ENCODE results near the gene LRRK1. TPM values are rescaled to one million over a fixed set of nuclear protein-coding genes. Genes with fewer than 3 reads are reported as not detected.

LRRK1 gene
- total RNA-seq, 4 donors from 2014 or later = 12.1 to 23.8 (median 15.2) TPM

DNA sequence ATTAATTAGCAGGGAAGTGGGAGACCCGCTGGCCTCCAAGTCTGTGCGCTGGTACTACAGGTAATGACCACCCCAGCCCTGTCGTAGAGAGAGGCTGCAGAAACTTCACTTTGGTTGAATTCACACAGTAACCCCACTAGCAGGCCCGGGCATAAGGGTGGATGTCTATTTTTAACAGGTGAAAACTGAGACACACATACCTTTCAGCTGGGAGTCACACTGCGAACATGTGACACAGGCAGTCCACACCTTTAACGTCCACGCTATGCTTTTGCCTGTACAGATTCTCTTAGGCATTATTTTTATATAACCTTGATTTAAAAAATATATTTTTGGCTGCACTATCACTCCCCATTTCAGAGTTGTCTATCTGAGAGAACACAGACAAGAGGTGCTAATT, 3.9 kb downstream of the LRRK1 start:
- no peak for ATAC-seq
- Histone ChIP-seq H3K27me3 (peaks cover 43% of the 10 kb centered on the region), H3K4me3 (no peak overlapping the region), H3K4me1 (peaks cover 0 to 26% (median 0%) of the 10 kb centered on the region in 3 donors), H3K27ac (peak overlapping the region in 2 of 4 donors; percentile 27 to 39), H3K36me3 (peaks cover 0 to 32% of the 10 kb centered on the region in 2 donors), H3K9me3 (no peaks in the 10 kb centered on the region)
- no peak for TF ChIP-seq POLR2A (IDR thresholded peaks at IDR 0.05)
- no peak for TF ChIP-seq EP300 (IDR thresholded peaks at IDR 0.05)
- no peak for TF ChIP-seq POLR2AphosphoS5 (IDR thresholded peaks at IDR 0.05)
- TF ChIP-seq, protein P1, sequence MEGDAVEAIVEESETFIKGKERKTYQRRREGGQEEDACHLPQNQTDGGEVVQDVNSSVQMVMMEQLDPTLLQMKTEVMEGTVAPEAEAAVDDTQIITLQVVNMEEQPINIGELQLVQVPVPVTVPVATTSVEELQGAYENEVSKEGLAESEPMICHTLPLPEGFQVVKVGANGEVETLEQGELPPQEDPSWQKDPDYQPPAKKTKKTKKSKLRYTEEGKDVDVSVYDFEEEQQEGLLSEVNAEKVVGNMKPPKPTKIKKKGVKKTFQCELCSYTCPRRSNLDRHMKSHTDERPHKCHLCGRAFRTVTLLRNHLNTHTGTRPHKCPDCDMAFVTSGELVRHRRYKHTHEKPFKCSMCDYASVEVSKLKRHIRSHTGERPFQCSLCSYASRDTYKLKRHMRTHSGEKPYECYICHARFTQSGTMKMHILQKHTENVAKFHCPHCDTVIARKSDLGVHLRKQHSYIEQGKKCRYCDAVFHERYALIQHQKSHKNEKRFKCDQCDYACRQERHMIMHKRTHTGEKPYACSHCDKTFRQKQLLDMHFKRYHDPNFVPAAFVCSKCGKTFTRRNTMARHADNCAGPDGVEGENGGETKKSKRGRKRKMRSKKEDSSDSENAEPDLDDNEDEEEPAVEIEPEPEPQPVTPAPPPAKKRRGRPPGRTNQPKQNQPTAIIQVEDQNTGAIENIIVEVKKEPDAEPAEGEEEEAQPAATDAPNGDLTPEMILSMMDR (IDR thresholded peaks at IDR 0.05) = no peak
- 86 to 90% methylated on average over 5 to 7 of the region's 7 CpGs for WGBS, 2 donors (ENCODE audit: low coverage in 1 of 2)

DNA sequence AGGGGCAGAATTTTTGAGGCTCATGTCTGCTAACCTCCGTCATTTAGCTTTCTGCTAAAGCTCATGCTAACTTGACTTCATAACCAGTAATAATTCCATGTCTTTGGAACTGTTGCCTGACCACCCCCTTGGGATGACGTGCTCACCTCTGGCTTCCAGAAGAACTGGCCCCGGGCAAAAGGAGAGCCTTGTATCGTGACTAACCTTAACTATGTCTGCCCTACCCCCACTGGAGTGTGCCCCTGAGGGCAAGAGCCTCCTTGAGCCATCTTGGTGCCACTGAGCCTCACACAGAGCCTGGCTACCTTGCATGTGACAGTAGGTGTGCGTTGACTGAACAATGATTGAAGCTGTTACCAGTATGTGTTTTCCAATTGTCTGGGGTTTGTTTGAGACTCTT, 4.7 kb downstream of the LRRK1 start:
- Histone ChIP-seq H3K27me3 (peaks cover 35% of the 10 kb centered on the region), H3K36me3 (peaks cover 0 to 39% of the 10 kb centered on the region in 2 donors), H3K4me3 (no peak overlapping the region), H3K27ac (no peak overlapping the region), H3K4me1 (peaks cover 0 to 18% (median 0%) of the 10 kb centered on the region in 3 donors), H3K9me3 (no peaks in the 10 kb centered on the region)
- 60 to 100% methylated on average over 1 to 4 of the region's 5 CpGs for WGBS, 2 donors (ENCODE audit: low coverage in 1 of 2)
- TF ChIP-seq, protein P1 (IDR thresholded peaks at IDR 0.05) = no peak
- TF ChIP-seq POLR2AphosphoS5 (IDR thresholded peaks at IDR 0.05) (no peak), EP300 (IDR thresholded peaks at IDR 0.05) (no peak), POLR2A (IDR thresholded peaks at IDR 0.05) (no peak)
- no peak for ATAC-seq

DNA sequence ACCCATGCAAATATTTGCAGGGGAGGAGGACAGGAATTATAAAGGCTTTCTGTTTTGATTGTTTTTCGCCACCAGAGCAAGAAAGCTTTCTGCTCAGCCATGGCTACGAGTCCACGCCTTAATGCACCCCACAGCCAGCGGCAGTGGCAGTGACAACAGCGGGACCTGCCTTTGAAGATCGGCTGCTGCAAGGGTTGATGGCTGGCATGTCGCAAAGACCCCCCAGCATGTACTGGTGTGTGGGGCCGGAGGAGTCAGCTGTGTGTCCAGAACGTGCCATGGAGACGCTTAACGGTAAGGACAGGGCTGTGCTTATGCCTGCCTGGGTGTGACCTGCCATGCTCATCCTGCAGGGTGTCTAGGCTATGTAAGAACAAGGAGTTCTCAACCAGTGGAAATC, 5.3 kb downstream of the LRRK1 start:
- TF ChIP-seq POLR2A (IDR thresholded peaks at IDR 0.05) = no peak
- no peak for TF ChIP-seq EP300 (IDR thresholded peaks at IDR 0.05)
- TF ChIP-seq, protein P1 (IDR thresholded peaks at IDR 0.05) = no peak
- no peak for TF ChIP-seq POLR2AphosphoS5 (IDR thresholded peaks at IDR 0.05)
- H3K27me3 ChIP-seq = peaks cover 32% of the 10 kb centered on the region
- no peak overlapping the region for H3K27ac ChIP-seq
- ATAC-seq = no peak
- H3K36me3 ChIP-seq = peaks cover 0 to 43% of the 10 kb centered on the region in 2 donors
- no peaks in the 10 kb centered on the region for H3K9me3 ChIP-seq
- H3K4me1 ChIP-seq = peaks cover 0 to 15% (median 0%) of the 10 kb centered on the region in 3 donors
- 95 to 100% methylated on average over 1 to 11 of the region's 11 CpGs for WGBS, 2 donors (ENCODE audit: low coverage in 1 of 2)
- no peak overlapping the region for H3K4me3 ChIP-seq

DNA sequence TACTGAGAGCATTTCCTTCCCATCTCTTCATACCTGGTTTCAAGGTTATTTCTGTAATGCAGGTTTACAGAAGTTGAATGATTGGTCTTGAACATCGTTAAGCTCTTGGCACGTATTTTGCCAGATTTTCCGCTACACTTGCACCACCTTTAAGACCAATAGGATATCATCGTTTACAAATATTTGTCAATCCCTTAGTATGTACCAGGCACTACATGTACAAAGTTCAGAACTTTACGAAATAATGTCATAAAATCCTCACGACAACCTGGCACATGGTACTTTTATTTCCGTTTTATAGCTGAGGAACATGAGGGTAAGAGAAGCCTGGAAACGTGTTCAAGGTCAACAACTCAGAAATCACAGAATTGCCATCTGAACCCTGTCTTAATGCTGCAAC, 6.3 kb downstream of the LRRK1 start:
- no peaks in the 10 kb centered on the region for H3K9me3 ChIP-seq
- WGBS, 2 donors (ENCODE audit: low coverage in 1 of 2) = 93 to 94% methylated on average over 4 to 8 of the region's 8 CpGs
- H3K36me3 ChIP-seq = peaks cover 0 to 48% of the 10 kb centered on the region in 2 donors
- H3K27me3 ChIP-seq = peaks cover 21% of the 10 kb centered on the region
- H3K4me3 ChIP-seq = no peak overlapping the region
- H3K27ac ChIP-seq = no peak overlapping the region
- no peak for TF ChIP-seq POLR2A (IDR thresholded peaks at IDR 0.05)
- no peak for TF ChIP-seq POLR2AphosphoS5 (IDR thresholded peaks at IDR 0.05)
- TF ChIP-seq, protein P1 (IDR thresholded peaks at IDR 0.05) = no peak
- no peak for TF ChIP-seq EP300 (IDR thresholded peaks at IDR 0.05)
- ATAC-seq = no peak
- peaks cover 0 to 4% (median 0%) of the 10 kb centered on the region in 3 donors for H3K4me1 ChIP-seq

DNA sequence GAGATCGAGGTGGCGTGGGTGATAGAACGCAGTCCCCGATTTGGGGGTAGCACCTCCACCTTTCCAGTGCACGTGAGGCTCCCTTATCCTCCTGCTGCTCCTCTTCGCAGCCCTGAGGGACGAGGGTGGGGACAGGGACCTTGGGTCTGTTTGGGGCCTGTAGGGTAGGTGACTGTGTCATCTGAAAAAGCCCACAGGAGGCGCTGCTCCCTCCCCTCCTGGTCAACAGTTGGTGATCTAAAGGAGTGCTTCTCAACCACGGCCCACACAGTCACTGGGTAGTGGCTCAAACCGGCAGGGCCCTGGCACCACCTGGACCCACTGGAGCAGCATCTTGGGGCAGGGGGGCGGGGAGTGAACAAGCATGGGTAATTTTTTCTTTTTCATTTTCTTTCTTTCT, 7.1 kb downstream of the LRRK1 start:
- Histone ChIP-seq H3K4me1 (no peaks in the 10 kb centered on the region), H3K27me3 (peaks cover 16% of the 10 kb centered on the region), H3K9me3 (no peaks in the 10 kb centered on the region), H3K27ac (no peak overlapping the region), H3K4me3 (no peak overlapping the region), H3K36me3 (peaks cover 0 to 48% of the 10 kb centered on the region in 2 donors)
- TF ChIP-seq EP300 (IDR thresholded peaks at IDR 0.05) = no peak
- no peak for TF ChIP-seq POLR2AphosphoS5 (IDR thresholded peaks at IDR 0.05)
- TF ChIP-seq, protein P1 (IDR thresholded peaks at IDR 0.05) = no peak
- no peak for TF ChIP-seq POLR2A (IDR thresholded peaks at IDR 0.05)
- WGBS, 2 donors (ENCODE audit: low coverage in 1 of 2) = 87% methylated on average over 4 of the region's 11 CpGs; no CpG with 5 or more reads in 1 of the 2 donors
- ATAC-seq = no peak

All from gastroesophageal sphincter (tissue), 4 donors.